Measurements from ENCODE around the gene FGF18. TPM values are rescaled to one million over a fixed set of nuclear protein-coding genes. Genes with fewer than 3 reads are reported as not detected.

FGF18 gene
- total RNA-seq, 1 donor from 2014 or later = 30.4 TPM

- no peaks in the 10 kb centered on the region for H3K36me3 ChIP-seq
- H3K27me3 ChIP-seq (ENCODE audit: low read depth) = peaks cover 11% of the 10 kb centered on the region
- H3K4me3 ChIP-seq = peak overlapping the region; percentile 73
- no peak for TF ChIP-seq CTCF (IDR thresholded peaks at IDR 0.05; ENCODE audit: borderline replicate concordance)
- peak; percentile 90 for DNase-seq
- no peaks in the 10 kb centered on the region for H3K9me3 ChIP-seq (replicated peaks)
- intact Hi-C loops (cut with micrococcal nuclease) = no loop called here
- peak overlapping the region; percentile 89 for H3K27ac ChIP-seq (replicated peaks)
- H3K4me1 ChIP-seq = peaks cover 70% of the 10 kb centered on the region
Observed at GRCh38 chr5:171420431-171421241, 1.2 kb downstream of the FGF18 start.

DNA sequence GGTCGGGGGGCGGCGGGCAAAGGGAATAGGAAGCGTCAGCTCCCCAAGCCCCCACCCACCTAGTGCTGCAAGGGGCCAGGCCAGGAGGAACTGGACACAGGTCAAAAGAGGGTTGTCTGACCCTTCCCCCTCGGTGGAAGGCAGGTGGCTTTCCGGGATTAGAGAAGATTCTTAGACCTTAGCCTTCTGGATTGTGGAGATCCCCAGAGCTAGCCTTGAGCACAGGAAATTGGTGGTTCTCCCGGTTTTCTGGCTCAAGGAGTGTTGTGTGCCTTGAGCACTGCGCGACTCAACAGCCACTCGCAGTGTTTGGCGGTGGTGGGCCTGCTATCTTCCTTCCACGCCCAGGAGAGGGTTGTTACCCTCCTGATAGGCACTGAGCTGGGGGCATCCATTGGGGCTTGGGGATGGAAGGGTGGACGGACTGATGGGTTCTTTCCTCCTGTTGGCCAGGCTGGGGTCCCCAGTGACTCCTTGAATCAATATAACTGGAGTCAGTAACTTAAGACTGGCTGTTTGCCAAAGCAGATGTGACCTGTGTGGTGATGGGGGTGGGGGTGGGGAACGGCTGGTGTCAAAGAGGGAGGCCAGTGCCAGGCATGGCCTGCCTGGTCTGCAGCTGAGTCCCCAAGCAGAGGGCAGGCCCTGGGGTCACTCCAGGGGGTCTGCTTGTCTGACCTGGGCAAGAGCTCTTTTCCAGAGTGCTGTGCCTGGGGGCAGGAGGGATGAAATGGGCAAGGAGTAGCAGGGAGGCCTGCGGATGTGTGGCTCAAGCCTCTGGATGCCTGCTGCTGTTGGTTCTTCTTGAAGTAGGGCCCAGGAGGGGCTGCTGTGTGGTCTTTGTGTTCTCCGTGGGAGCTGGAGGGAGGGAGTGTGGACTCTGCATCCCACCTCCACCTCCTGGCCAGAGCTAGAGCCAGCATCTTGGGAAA, 2.1 kb downstream of the FGF18 start:
- Histone ChIP-seq H3K4me1 (peaks cover 80% of the 10 kb centered on the region), H3K27me3 (ENCODE audit: low read depth) (peaks cover 11% of the 10 kb centered on the region), H3K36me3 (no peaks in the 10 kb centered on the region), H3K9me3 (replicated peaks) (no peaks in the 10 kb centered on the region), H3K27ac (replicated peaks) (peak overlapping the region; percentile 89), H3K4me3 (peak overlapping the region; percentile 73)
- intact Hi-C loops (cut with micrococcal nuclease) = no loop called here
- DNase-seq = no peak
- no peak for TF ChIP-seq CTCF (IDR thresholded peaks at IDR 0.05; ENCODE audit: borderline replicate concordance)

DNA sequence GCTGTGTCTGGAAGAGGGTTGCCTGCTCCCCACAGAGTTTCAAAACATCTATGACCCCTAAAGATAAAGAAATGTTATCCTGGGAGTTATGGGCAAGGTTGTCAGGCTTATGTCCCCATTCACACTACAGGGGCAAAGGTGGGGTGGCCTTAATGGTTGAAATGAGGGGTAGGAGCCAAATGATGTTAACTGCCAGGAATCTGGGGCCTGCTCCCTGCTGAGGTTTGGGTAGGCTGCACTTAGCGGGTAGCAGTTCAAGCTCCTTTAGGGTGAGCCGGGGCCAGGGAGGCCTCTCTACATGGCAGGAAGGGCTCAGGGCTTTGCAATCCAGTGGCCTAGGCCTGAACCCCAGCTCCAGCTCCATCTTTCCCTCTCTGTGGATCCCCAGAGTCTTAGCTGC, 3.0 kb downstream of the FGF18 start:
- H3K27me3 ChIP-seq (ENCODE audit: low read depth) = peaks cover 11% of the 10 kb centered on the region
- peak overlapping the region; percentile 73 for H3K4me3 ChIP-seq
- TF ChIP-seq CTCF (IDR thresholded peaks at IDR 0.05; ENCODE audit: borderline replicate concordance) = no peak
- H3K27ac ChIP-seq (replicated peaks) = peak overlapping the region; percentile 89
- DNase-seq = no peak
- H3K36me3 ChIP-seq = no peaks in the 10 kb centered on the region
- peaks cover 89% of the 10 kb centered on the region for H3K4me1 ChIP-seq
- H3K9me3 ChIP-seq (replicated peaks) = no peaks in the 10 kb centered on the region
- intact Hi-C loops (cut with micrococcal nuclease) = no loop called here

GRCh38 chr5:171422902-171423663, 3.6 kb downstream of the FGF18 start:
- H3K27ac ChIP-seq (replicated peaks) = peak overlapping the region; percentile 89
- peaks cover 11% of the 10 kb centered on the region for H3K27me3 ChIP-seq (ENCODE audit: low read depth)
- no peak for DNase-seq
- H3K4me3 ChIP-seq = peak overlapping the region; percentile 73
- H3K4me1 ChIP-seq = peaks cover 94% of the 10 kb centered on the region
- TF ChIP-seq CTCF (IDR thresholded peaks at IDR 0.05; ENCODE audit: borderline replicate concordance) = no peak
- intact Hi-C loops (cut with micrococcal nuclease) = no loop called here
- no peaks in the 10 kb centered on the region for H3K36me3 ChIP-seq
- no peaks in the 10 kb centered on the region for H3K9me3 ChIP-seq (replicated peaks)

- peaks cover 85% of the 10 kb centered on the region for H3K4me1 ChIP-seq
- no peaks in the 10 kb centered on the region for H3K9me3 ChIP-seq (replicated peaks)
- no peak overlapping the region for H3K4me3 ChIP-seq
- H3K27ac ChIP-seq (replicated peaks) = no peak overlapping the region
- no peak for TF ChIP-seq CTCF (IDR thresholded peaks at IDR 0.05; ENCODE audit: borderline replicate concordance)
- DNase-seq = no peak
- H3K27me3 ChIP-seq (ENCODE audit: low read depth) = peaks cover 7% of the 10 kb centered on the region
- intact Hi-C loops (cut with micrococcal nuclease) = no loop called here
- no peaks in the 10 kb centered on the region for H3K36me3 ChIP-seq
Observed at GRCh38 chr5:171424726-171425125, 5.3 kb downstream of the FGF18 start.

Measured in left ventricle myocardium inferior (tissue), 1 donor.